AG10803 (cell line): ENCODE data around the gene SNX11.

Experiments used
- DNase-seq: peaks from one replicate; pipeline ENCODE4 v3.0.0; 2010; ENCODE audit warnings: low read depth
- H3K4me3 ChIP-seq: 2 replicates; pipeline ENCODE4 v1.5.1; 2011; ENCODE audit warnings: mild to moderate bottlenecking, low read length, control low read depth
- CTCF ChIP-seq: conservative IDR thresholded peaks from 2 replicates; pipeline ENCODE4 v1.5.1; 2011; ENCODE audit warnings: mild to moderate bottlenecking, low read length, control low read depth, inconsistent platforms

The SNX11 gene, protein sequence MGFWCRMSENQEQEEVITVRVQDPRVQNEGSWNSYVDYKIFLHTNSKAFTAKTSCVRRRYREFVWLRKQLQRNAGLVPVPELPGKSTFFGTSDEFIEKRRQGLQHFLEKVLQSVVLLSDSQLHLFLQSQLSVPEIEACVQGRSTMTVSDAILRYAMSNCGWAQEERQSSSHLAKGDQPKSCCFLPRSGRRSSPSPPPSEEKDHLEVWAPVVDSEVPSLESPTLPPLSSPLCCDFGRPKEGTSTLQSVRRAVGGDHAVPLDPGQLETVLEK

GRCh38 chr17:48107137-48108055 is at the start of gene SNX11:
SNX11 (plus strand) TSS chr17:48107766; CDS start chr17:48112044, 4,278 bp downstream.
- DNase-seq = peak; percentile 70
- peak within 1 kb of the TSS; percentile 87 for H3K4me3 ChIP-seq
- TF ChIP-seq CTCF = no peak

DNA sequence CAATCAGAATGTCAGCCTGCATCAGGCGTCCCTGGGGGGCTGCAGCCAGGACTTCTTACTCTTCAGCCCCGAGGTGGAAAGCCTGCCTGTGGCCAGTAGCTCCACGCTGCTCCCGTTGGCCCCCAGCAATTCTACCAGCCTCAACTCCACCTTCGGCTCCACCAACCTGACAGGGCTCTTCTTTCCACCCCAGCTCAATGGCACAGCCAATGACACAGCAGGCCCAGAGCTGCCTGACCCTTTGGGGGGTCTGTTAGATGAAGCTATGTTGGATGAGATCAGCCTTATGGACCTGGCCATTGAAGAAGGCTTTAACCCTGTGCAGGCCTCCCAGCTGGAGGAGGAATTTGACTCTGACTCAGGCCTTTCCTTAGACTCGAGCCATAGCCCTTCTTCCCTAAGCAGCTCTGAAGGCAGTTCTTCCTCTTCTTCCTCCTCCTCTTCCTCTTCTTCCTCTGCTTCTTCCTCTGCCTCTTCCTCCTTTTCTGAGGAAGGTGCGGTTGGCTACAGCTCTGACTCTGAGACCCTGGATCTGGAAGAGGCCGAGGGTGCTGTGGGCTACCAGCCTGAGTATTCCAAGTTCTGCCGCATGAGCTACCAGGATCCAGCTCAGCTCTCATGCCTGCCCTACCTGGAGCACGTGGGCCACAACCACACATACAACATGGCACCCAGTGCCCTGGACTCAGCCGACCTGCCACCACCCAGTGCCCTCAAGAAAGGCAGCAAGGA is 49.0 kb upstream of the SNX11 start:
- no peak for DNase-seq
- H3K4me3 ChIP-seq = no peak overlapping the region

DNA sequence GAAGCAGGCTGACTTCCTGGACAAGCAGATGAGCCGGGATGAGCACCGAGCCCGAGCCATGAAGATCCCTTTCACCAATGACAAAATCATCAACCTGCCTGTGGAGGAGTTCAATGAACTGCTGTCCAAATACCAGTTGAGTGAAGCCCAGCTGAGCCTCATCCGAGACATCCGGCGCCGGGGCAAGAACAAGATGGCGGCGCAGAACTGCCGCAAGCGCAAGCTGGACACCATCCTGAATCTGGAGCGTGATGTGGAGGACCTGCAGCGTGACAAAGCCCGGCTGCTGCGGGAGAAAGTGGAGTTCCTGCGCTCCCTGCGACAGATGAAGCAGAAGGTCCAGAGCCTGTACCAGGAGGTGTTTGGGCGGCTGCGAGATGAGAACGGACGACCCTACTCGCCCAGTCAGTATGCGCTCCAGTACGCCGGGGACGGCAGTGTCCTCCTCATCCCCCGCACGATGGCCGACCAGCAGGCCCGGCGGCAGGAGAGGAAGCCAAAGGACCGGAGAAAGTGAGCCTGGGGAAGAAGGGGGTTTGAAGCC is 48.4 kb upstream of the SNX11 start:
- DNase-seq = no peak
- H3K4me3 ChIP-seq = no peak overlapping the region
- TF ChIP-seq CTCF = no peak

More for the DNA sequence above, 49.0 kb upstream of the SNX11 start:
- no peak for TF ChIP-seq CTCF

GRCh38 chr17:48060249-48060648 is 47.3 kb upstream of the SNX11 start:
- no peak overlapping the region for H3K4me3 ChIP-seq
- no peak for DNase-seq
- no peak for TF ChIP-seq CTCF

- no peak for DNase-seq
- no peak for TF ChIP-seq CTCF
- H3K4me3 ChIP-seq = no peak overlapping the region
Observed at GRCh38 chr17:48062273-48062672, 45.3 kb upstream of the SNX11 start.

- no peak for DNase-seq
- H3K4me3 ChIP-seq = no peak overlapping the region
- no peak for TF ChIP-seq CTCF
Observed at GRCh38 chr17:48064638-48065037, 42.9 kb upstream of the SNX11 start.
